WTC11 (cell line): ENCODE data around the gene ASGR1.
"Not testable (repeated sequence)": the region's sequence is repeated elsewhere in the genome, so short reads cannot be mapped to it uniquely, and the experiment has no call there.

ENCODE experiments used
- CBFB ChIP-seq: sonication (generic); formaldehyde crosslinking; IDR thresholded peaks from 2 replicates; pipeline ENCODE4 v1.8.1; 2022; ENCODE audit warnings: mild to moderate bottlenecking, low read depth, missing genetic modification reagents
- E2F4 ChIP-seq: sonication (generic); formaldehyde crosslinking; IDR thresholded peaks from 2 replicates; pipeline ENCODE4 v1.8.1; 2022; ENCODE audit warnings: low read depth, mild to moderate bottlenecking, moderate library complexity, missing genetic modification reagents, borderline replicate concordance
- HMGXB4 ChIP-seq: sonication (generic); formaldehyde crosslinking; IDR thresholded peaks from 2 replicates; pipeline ENCODE4 v1.8.1; 2023; ENCODE audit warnings: mild to moderate bottlenecking, moderate library complexity, missing genetic modification reagents
- MAX ChIP-seq: sonication (generic); formaldehyde crosslinking; IDR thresholded peaks from 2 replicates; pipeline ENCODE4 v1.8.0; 2022; ENCODE audit warnings: mild to moderate bottlenecking, missing genetic modification reagents
- NFYB ChIP-seq: sonication (generic); formaldehyde crosslinking; conservative IDR thresholded peaks from 2 replicates; pipeline ENCODE4 v1.8.0; 2022; ENCODE audit warnings: low read depth, missing genetic modification reagents
- PREB ChIP-seq: sonication (generic); formaldehyde crosslinking; IDR thresholded peaks from 2 replicates; pipeline ENCODE4 v1.8.1; 2022; ENCODE audit warnings: mild to moderate bottlenecking, missing genetic modification reagents, moderate library complexity, borderline replicate concordance
- TEAD4 ChIP-seq: sonication (generic); formaldehyde crosslinking; IDR thresholded peaks from 2 replicates; pipeline ENCODE4 v1.8.0; 2022; ENCODE audit warnings: mild to moderate bottlenecking, missing genetic modification reagents
- ZNF263 ChIP-seq: sonication (generic); formaldehyde crosslinking; IDR thresholded peaks from 2 replicates; pipeline ENCODE4 v1.8.1; 2022; ENCODE audit warnings: low read depth, mild to moderate bottlenecking, moderate library complexity, missing genetic modification reagents
- TF ChIP-seq, protein P1 (sequence below): sonication (generic); formaldehyde crosslinking; IDR thresholded peaks from 2 replicates; pipeline ENCODE4 v1.8.0; 2023; ENCODE audit warnings: missing genetic modification reagents, mild to moderate bottlenecking, borderline replicate concordance
- TF ChIP-seq, protein P2 (sequence below): fragments of 200-600 bp; IDR thresholded peaks from 2 replicates; pipeline ENCODE4 v1.8.0; 2022; ENCODE audit warnings: antibody characterized with exemption
- TF ChIP-seq, protein P3 (sequence below): sonication (generic); formaldehyde crosslinking; IDR thresholded peaks from 2 replicates; pipeline ENCODE4 v1.8.1; 2023; ENCODE audit warnings: mild to moderate bottlenecking, missing genetic modification reagents, moderate library complexity
- TF ChIP-seq, protein P4 (sequence below): sonication (generic); formaldehyde crosslinking; IDR thresholded peaks from 2 replicates; pipeline ENCODE4 v1.8.1; 2022; ENCODE audit warnings: mild to moderate bottlenecking, moderate library complexity, missing genetic modification reagents

DNA sequence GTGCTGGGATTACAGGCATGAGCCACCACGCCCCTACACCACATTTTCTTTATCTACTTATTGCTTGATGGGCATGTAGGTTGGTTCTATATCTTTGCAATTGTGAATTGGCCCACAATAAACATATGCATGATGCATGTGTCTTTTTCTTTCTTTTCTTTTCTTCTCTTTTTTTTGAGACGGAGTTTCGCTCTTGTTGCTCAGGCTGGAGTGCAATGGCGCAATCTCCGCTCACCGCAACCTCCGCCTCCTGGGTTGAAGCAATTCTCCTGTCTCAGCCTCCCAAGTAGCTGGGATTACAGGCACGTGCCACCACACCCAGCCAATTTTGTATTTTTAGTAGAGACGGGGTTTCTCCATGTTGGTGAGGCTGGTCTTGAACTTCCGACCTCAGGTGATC is 20.7 kb downstream of the ASGR1 start:
- TF ChIP-seq, protein P1, sequence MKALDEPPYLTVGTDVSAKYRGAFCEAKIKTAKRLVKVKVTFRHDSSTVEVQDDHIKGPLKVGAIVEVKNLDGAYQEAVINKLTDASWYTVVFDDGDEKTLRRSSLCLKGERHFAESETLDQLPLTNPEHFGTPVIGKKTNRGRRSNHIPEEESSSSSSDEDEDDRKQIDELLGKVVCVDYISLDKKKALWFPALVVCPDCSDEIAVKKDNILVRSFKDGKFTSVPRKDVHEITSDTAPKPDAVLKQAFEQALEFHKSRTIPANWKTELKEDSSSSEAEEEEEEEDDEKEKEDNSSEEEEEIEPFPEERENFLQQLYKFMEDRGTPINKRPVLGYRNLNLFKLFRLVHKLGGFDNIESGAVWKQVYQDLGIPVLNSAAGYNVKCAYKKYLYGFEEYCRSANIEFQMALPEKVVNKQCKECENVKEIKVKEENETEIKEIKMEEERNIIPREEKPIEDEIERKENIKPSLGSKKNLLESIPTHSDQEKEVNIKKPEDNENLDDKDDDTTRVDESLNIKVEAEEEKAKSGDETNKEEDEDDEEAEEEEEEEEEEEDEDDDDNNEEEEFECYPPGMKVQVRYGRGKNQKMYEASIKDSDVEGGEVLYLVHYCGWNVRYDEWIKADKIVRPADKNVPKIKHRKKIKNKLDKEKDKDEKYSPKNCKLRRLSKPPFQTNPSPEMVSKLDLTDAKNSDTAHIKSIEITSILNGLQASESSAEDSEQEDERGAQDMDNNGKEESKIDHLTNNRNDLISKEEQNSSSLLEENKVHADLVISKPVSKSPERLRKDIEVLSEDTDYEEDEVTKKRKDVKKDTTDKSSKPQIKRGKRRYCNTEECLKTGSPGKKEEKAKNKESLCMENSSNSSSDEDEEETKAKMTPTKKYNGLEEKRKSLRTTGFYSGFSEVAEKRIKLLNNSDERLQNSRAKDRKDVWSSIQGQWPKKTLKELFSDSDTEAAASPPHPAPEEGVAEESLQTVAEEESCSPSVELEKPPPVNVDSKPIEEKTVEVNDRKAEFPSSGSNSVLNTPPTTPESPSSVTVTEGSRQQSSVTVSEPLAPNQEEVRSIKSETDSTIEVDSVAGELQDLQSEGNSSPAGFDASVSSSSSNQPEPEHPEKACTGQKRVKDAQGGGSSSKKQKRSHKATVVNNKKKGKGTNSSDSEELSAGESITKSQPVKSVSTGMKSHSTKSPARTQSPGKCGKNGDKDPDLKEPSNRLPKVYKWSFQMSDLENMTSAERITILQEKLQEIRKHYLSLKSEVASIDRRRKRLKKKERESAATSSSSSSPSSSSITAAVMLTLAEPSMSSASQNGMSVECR (CRISPR knock-in tag), result not testable (repeated sequence)
- TF ChIP-seq CBFB (CRISPR knock-in tag); HMGXB4 (CRISPR knock-in tag); PREB (CRISPR knock-in tag); MAX (CRISPR knock-in tag); E2F4 (CRISPR knock-in tag); TEAD4 (CRISPR knock-in tag); NFYB (CRISPR knock-in tag); ZNF263: not testable (repeated sequence)
- TF ChIP-seq, protein P2, sequence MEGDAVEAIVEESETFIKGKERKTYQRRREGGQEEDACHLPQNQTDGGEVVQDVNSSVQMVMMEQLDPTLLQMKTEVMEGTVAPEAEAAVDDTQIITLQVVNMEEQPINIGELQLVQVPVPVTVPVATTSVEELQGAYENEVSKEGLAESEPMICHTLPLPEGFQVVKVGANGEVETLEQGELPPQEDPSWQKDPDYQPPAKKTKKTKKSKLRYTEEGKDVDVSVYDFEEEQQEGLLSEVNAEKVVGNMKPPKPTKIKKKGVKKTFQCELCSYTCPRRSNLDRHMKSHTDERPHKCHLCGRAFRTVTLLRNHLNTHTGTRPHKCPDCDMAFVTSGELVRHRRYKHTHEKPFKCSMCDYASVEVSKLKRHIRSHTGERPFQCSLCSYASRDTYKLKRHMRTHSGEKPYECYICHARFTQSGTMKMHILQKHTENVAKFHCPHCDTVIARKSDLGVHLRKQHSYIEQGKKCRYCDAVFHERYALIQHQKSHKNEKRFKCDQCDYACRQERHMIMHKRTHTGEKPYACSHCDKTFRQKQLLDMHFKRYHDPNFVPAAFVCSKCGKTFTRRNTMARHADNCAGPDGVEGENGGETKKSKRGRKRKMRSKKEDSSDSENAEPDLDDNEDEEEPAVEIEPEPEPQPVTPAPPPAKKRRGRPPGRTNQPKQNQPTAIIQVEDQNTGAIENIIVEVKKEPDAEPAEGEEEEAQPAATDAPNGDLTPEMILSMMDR, result not testable (repeated sequence)
- TF ChIP-seq, protein P3, sequence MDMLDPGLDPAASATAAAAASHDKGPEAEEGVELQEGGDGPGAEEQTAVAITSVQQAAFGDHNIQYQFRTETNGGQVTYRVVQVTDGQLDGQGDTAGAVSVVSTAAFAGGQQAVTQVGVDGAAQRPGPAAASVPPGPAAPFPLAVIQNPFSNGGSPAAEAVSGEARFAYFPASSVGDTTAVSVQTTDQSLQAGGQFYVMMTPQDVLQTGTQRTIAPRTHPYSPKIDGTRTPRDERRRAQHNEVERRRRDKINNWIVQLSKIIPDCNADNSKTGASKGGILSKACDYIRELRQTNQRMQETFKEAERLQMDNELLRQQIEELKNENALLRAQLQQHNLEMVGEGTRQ (CRISPR knock-in tag), result not testable (repeated sequence)
- TF ChIP-seq, protein P4, sequence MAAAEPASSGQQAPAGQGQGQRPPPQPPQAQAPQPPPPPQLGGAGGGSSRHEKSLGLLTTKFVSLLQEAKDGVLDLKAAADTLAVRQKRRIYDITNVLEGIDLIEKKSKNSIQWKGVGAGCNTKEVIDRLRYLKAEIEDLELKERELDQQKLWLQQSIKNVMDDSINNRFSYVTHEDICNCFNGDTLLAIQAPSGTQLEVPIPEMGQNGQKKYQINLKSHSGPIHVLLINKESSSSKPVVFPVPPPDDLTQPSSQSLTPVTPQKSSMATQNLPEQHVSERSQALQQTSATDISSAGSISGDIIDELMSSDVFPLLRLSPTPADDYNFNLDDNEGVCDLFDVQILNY (CRISPR knock-in tag), result not testable (repeated sequence)
